ENCODE measurements around the gene IFIT1. TPM values are rescaled to one million over a fixed set of nuclear protein-coding genes. Genes with fewer than 3 reads are reported as not detected.

Gene IFIT1
- total and polyA plus RNA-seq, 2 donors (not counting 3 experiments of a cell fraction or from before 2014, with no cell fraction given) = 0.51 to 0.75 TPM

DNA sequence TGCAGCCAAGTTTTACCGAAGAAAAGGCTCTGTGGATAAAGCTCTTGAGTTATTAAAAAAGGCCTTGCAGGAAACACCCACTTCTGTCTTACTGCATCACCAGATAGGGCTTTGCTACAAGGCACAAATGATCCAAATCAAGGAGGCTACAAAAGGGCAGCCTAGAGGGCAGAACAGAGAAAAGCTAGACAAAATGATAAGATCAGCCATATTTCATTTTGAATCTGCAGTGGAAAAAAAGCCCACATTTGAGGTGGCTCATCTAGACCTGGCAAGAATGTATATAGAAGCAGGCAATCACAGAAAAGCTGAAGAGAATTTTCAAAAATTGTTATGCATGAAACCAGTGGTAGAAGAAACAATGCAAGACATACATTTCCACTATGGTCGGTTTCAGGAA is 10.6 kb downstream of the IFIT1 start:
- Histone ChIP-seq H3K9me1 (replicated peaks; ENCODE audit: control insufficient read depth, extremely low read depth, insufficient read depth, low read length) (no peaks in the 10 kb centered on the region), H3K4me3 (replicated peaks in 1 of 3; ENCODE audit: insufficient read depth in 1 of 3, low read depth in 1 of 3, low read length in 3 of 3) (no peak overlapping the region), H3K9ac (replicated peaks; ENCODE audit: extremely low read depth, insufficient read depth, low read length) (no peak overlapping the region), H4K20me1 (replicated peaks; ENCODE audit: control insufficient read depth, extremely low read depth, insufficient read depth, low read length) (no peaks in the 10 kb centered on the region), H3K36me3 (ENCODE audit: control insufficient read depth in 2 of 2, extremely low read depth in 1 of 2, insufficient read depth in 2 of 2, low read length in 2 of 2) (no peaks in the 10 kb centered on the region), H3K27ac (ENCODE audit: insufficient read depth, low read depth, low read length) (no peak overlapping the region), H3K27me3 (ENCODE audit: control insufficient read depth in 2 of 2, insufficient read depth in 2 of 2, low read length in 2 of 2) (peaks cover 0 to 2% of the 10 kb centered on the region in 2 experiments), H3K79me2 (ENCODE audit: control insufficient read depth, insufficient read depth, low read length) (no peaks in the 10 kb centered on the region), H2AFZ (ENCODE audit: low read depth, low read length) (no peak overlapping the region), H3K9me3 (replicated peaks; ENCODE audit: control insufficient read depth, insufficient read depth, low read length) (no peaks in the 10 kb centered on the region), H3K4me1 (ENCODE audit: control insufficient read depth, extremely low read depth, insufficient read depth, low read length) (no peaks in the 10 kb centered on the region), H3K4me2 (ENCODE audit: insufficient read depth, low read length) (no peak overlapping the region)
- DNase-seq (ENCODE audit: low read depth, low spot score) (no peak), FAIRE-seq (no peak)
- TF ChIP-seq POLR2AphosphoS5 (IDR thresholded peaks at IDR 0.05; ENCODE audit: insufficient read depth, low read depth, low read length) (no peak), FOS (IDR thresholded peaks at IDR 0.05; ENCODE audit: borderline replicate concordance, insufficient read depth, low read length) (no peak), MYC (IDR thresholded peaks at IDR 0.05; ENCODE audit: low read depth, low read length) (no peak), GATA2 (IDR thresholded peaks at IDR 0.05; ENCODE audit: insufficient read depth, insufficient read length, low read depth, low read length) (no peak), JUN (IDR thresholded peaks at IDR 0.05; ENCODE audit: borderline replicate concordance, insufficient read depth, insufficient read length, low read depth) (no peak), EZH2 (IDR thresholded peaks at IDR 0.05; ENCODE audit: borderline replicate concordance, low read depth, low read length, severe bottlenecking) (no peak), POLR2A (IDR thresholded peaks at IDR 0.05; ENCODE audit: low read depth, low read length) (no peak)
- TF ChIP-seq, protein P1, sequence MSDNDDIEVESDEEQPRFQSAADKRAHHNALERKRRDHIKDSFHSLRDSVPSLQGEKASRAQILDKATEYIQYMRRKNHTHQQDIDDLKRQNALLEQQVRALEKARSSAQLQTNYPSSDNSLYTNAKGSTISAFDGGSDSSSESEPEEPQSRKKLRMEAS (IDR thresholded peaks at IDR 0.05; ENCODE audit: insufficient read depth, insufficient read length) = no peak
- TF ChIP-seq, protein P2, sequence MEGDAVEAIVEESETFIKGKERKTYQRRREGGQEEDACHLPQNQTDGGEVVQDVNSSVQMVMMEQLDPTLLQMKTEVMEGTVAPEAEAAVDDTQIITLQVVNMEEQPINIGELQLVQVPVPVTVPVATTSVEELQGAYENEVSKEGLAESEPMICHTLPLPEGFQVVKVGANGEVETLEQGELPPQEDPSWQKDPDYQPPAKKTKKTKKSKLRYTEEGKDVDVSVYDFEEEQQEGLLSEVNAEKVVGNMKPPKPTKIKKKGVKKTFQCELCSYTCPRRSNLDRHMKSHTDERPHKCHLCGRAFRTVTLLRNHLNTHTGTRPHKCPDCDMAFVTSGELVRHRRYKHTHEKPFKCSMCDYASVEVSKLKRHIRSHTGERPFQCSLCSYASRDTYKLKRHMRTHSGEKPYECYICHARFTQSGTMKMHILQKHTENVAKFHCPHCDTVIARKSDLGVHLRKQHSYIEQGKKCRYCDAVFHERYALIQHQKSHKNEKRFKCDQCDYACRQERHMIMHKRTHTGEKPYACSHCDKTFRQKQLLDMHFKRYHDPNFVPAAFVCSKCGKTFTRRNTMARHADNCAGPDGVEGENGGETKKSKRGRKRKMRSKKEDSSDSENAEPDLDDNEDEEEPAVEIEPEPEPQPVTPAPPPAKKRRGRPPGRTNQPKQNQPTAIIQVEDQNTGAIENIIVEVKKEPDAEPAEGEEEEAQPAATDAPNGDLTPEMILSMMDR (IDR thresholded peaks at IDR 0.05; ENCODE audit: extremely low read depth in 1 of 2, insufficient read depth in 1 of 2, low read depth in 1 of 2, low read length in 2 of 2) = no peak
- BruUV-seq (replicated peaks) = no TSS peak
- ChIA-PET CTCF (interaction anchor here (1.1 kb wide), 2 partner anchors 14 to 152 kb away, joined by 3 to 4 read pairs; no protein-coding TSS in a partner anchor), POLR2A (no interaction called here)
- intact Hi-C loops (cut with micrococcal nuclease) = no loop called here
- dilution Hi-C loops (cut with MboI; ENCODE audit: extremely low pct_ligation_motif_present, low sequenced_read_pairs) = no loop called here

All from endothelial cell of umbilical vein (primary cell).